HG02981 (cell line): Measurements from ENCODE around the gene ARHGEF4.

Experiments used
- ATAC-seq: cut with Tn5 transposase; IDR thresholded peaks from one replicate; pipeline ENCODE4 v1.9.1; 2021; ENCODE audit warnings: mild to moderate bottlenecking, moderate library complexity; ENCODE audit not compliant: unreplicated experiment

The ARHGEF4 gene, protein sequence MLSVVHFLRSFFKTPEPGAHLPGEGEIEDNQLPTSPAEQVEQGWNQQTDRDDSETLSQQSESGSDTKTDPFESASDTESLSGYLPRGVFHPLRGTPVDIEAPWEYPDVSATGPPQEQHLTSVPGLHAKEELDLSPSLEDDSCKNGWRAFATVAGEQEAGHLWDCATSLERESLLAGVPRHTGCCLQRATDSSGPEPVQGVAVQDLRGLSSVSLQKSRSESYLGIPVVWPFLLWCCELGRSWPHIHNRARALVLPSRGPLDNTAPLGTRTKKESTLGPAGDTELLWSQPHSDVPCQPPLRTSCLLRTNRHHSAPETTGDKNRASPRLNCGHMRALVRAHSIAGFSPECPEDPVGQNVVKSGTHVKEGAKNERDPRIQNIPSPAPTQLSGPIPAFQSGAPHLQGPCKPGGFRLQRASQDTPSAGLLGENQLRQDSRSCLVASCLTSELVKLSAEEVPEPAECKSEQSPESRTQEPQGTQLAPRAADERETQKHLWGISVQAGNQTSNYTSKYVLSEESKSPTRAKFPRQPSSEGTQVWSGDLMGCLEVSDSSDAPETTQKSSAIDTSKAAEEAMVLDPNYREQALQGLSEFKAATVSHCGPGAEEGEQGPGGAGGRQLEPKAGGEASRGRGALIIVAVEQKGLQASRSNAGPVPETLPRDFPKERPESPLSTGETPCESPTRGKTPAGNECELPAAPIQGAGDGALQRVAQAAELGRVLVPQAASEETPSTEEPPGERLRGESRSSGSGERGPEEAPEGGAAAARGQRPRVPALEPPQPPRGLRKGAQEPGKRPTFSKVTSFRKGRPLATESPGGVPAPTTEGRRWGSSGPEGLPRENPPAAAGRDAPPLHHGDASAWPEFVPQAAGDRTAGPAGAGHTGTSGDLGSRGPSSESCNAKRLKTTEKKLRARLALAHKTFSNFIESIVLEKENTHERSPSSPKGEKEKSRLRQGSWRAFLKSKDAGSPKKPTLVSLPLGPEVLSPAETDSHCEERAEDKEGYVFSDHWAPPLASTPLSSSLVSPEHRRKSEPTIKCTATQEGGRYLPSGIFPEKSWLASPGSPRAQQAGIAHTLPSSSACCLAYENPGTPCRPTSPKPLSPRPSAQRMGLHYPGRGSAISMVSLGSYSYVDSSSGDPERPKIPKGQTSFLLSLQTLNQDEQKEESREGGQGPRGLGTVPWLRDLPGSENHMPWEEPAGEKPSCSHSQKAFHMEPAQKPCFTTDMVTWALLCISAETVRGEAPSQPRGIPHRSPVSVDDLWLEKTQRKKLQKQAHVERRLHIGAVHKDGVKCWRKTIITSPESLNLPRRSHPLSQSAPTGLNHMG (N-terminal part only)

GRCh38 chr2:130836501-130837174, at the start of gene ARHGEF4:
Gene ARHGEF4, plus strand, starts transcription at chr2:130836914. Its CDS starts 40 bp downstream, at chr2:130836954.
- no peak for ATAC-seq

- no peak for ATAC-seq
Measured at GRCh38 chr2:130787841-130788240, 48.9 kb upstream of the ARHGEF4 start.

DNA sequence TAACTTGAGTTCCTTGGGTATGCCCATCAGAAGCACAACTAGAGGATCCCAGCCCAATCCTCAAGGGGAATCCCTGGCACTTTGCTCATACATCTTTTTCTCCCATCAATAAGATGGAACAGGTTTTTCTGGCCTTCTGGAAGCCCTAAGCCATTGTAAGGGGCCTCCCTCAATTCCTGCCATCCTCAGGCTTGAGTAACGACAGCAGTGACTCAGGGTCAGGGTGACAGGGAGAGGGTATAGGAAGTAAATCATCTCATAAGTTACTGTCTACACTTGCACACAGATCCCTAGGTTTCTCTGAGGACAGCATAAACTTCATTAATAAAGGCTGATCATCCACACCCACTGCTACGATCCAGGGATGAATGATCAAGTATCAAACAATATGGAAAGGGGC, 46.4 kb upstream of the ARHGEF4 start:
- no peak for ATAC-seq

DNA sequence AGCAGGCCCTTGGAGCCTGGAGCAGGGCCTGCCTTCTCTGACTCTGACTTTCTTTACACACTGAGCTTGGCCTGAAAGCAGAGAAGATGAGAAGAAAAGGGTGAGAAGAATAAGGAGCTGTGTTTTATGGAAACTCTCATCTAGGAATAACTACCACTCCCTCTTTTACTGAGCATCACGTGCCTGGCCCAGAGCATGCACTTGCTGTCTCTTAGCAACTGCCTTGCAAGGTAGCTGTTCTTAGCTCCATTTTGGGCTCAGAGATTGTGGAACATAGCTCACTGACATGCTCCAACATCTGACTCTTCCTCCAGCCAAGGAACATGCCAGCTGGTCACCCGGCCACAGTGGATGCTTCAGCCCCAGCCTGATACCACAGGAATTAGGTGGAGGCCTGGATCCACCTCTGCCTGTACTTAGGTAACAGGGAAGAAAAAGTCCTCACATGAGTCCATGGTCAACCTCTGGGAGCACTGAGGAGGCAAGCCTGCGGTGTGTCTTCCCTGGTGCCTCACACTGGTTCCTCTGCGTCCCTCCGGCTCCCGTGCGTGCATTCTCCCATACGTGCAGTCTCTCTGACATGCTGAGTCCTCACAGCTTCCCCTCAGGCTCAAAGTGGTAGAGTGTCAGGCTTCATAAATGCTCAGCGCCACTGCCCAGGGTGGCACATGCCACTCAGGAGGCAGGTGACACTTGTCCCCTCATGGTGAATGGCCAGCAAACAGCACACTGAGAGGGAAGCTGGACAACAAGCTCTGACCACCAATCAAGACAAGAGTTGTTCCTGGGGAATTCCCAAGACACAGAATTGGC, 45.7 kb upstream of the ARHGEF4 start:
- ATAC-seq, result no peak

- ATAC-seq, result no peak
Measured at GRCh38 chr2:130791617-130791939, 45.1 kb upstream of the ARHGEF4 start.

GRCh38 chr2:130795431-130795830, 41.3 kb upstream of the ARHGEF4 start:
- ATAC-seq, result no peak

- no peak for ATAC-seq
Measured at GRCh38 chr2:130796290-130796689, 40.4 kb upstream of the ARHGEF4 start.

GRCh38 chr2:130797493-130798435, 39.0 kb upstream of the ARHGEF4 start:
- ATAC-seq, result peak; percentile 92

- no peak for ATAC-seq
Measured at GRCh38 chr2:130798472-130799218, 38.1 kb upstream of the ARHGEF4 start.

DNA sequence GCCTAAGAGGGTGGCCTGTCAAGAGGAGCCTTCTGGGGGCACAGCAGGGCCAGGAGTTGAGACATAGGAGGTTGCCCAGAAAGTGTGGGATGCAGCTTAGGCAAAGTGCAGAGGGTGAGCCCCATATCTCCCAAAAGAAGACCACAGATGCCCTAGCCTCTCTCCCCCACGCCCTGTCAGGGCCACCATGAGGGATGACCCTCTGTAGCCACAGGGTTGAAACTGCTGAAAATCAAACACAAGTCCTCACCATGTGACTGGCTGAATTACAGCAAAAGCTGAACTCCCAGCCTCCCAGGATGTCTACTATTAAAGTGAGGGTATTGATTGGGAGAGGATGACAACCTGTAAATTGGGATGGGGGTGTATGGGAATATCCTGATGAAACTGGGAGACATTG, 37.4 kb upstream of the ARHGEF4 start:
- no peak for ATAC-seq

- no peak for ATAC-seq
Measured at GRCh38 chr2:130805613-130806012, 31.1 kb upstream of the ARHGEF4 start.

DNA sequence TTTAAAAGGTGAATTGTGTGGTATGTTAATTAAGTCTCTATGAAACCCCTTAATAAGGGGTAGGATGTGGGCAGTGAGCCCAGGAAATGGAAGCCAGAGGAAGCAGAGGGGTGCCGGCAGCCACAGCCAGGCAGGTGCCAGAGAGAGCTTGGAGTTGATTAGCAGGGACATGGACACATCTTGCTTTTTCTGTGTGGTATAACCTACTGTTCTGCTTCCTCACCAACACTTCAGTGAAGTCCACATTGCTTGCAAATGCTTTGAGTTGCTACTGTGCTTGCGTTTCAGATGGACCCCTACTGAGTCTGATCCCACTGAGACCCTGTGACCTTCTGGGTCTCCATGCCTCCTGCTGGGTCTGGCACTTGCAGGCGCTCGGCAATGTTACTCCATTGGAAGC, 30.3 kb upstream of the ARHGEF4 start:
- ATAC-seq, result no peak

GRCh38 chr2:130807659-130808385, 28.9 kb upstream of the ARHGEF4 start:
- no peak for ATAC-seq

DNA sequence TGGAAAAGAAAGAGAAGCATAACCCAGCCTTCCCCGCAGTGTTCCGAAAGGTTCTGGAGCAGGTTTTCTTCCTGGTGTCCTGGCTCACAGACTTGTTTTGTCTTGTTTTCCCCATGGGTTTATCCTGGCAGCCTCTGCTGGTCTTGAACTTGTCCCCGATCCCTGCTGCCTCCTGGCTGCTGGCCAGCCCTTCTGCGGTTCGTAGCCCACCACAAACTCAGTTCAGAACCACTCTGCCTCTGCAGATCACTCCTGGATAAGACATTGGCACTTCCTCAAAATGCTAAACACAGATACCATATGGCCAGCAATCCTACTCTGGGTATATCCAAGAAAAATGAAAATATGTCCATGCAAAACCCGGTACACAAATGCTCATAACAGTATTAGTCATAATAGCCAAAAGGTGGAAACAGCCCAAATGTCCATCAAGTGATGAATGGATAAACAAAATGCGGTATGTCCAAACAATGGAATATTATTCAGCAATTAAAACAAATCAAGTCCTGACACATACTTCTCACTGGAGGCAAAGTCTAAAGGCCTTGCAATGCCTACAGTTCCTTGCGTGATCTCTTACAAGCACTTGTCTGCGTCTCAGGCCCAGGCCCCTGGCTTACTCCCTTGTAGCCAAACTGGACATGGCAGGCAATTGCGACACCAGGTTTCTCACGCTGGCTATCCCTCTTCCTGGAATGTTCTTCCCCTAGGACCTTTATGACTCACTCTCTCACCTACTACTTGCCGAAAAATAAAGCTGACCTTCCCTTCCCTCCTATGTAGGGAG, 28.0 kb upstream of the ARHGEF4 start:
- no peak for ATAC-seq

DNA sequence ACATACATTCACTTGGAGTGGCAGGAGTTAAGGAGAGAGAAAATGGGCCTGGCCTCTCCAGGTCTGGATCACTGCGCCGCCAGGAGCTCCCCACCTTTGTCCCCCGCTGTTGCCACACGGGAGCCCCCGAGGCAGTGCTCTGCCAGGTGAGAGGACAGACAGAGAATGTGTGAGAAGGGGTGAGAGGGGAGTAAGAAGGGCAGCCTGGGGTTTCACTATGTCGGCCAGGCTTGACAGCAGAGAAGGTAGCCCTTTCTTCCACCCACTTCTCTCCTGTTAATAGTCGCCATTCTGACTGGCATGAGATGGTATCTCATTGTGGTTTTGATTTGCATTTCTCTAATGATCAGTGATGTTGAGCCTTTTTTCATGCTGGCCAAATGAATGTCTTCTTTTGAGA, 26.2 kb upstream of the ARHGEF4 start:
- ATAC-seq, result no peak

- ATAC-seq, result no peak
Measured at GRCh38 chr2:130813722-130814121, 23.0 kb upstream of the ARHGEF4 start.
